Fibroblast of mammary gland (primary cell): Measurements from ENCODE around the gene ACP7.

Source experiments
- DNase-seq: peaks from one replicate; pipeline ENCODE4 v3.0.0-alpha.2; 2010; ENCODE audit warnings: low read depth
- H3K4me3 ChIP-seq: 2 replicates; pipeline ENCODE4 v1.5.1; 2011; ENCODE audit warnings: low read depth, mild to moderate bottlenecking, low read length, moderate library complexity; ENCODE audit not compliant: control insufficient read depth
- CTCF ChIP-seq: conservative IDR thresholded peaks from 2 replicates; pipeline ENCODE4 v1.5.1; 2011; ENCODE audit warnings: low read depth, low read length, inconsistent platforms; ENCODE audit not compliant: control insufficient read depth, insufficient read depth

The ACP7 gene

DNA sequence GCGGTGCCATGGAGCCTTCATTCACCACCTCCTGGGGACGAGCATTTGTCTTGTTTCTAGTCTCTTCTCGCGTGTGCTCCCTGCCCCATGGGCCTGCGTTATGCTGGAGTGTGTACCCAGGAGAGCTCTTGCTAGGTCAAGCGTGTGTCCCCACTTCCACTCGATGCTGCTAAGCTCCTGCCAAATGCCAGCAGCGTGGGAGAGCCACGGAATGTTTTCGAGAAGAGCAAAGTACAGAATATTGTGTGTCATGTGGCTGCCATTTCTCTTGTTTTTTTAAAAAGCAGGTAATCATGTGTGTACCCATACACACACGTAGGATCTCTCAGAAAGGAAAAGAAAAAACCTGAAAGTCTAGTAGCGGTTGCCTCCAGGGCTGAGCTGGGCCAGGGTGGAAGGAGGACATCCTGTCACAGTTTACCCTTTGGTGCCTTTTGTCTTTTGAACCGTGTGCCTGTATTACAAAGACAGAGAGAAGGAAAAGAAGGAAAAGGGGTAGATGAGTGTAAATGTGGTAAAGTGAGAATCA lies 70.0 kb downstream of the ACP7 start:
- TF ChIP-seq CTCF, result no peak
- no peak for DNase-seq
- no peak overlapping the region for H3K4me3 ChIP-seq

GRCh38 chr19:39154629-39155100 lies 70.5 kb downstream of the ACP7 start:
- DNase-seq, result no peak
- H3K4me3 ChIP-seq, result no peak overlapping the region
- no peak for TF ChIP-seq CTCF

DNA sequence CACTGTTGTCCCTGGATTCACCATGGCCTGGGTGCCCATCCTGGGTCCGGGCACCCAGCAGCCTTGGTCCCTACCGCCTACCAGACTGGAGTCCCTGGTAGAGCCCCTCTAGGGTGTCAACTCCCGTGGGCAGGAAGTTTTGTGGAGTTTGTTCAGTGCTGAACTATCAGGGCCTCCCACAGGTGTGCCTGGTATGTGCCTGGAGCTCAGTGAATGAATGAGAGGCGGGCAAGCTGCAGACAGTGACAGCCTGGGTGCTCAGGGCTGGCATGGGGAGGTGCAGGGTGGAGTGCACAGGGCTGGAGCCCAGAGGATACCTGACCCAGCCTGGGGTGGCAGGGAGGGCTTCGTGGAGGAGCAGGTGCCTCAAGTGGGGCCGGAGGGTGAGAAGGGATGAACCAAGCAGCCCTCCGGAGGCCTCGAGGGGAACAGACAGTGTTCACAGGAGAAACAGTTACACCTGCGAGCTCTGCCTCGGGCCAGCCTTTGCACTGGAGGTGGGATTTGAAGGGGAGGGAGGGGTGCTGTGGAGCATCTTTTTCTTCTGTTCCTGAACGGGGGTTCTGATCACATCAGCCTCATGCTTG lies 71.0 kb downstream of the ACP7 start:
- no peak for TF ChIP-seq CTCF
- H3K4me3 ChIP-seq, result no peak overlapping the region
- DNase-seq, result no peak

GRCh38 chr19:39155741-39156140 lies 71.6 kb downstream of the ACP7 start:
- H3K4me3 ChIP-seq, result no peak overlapping the region
- no peak for DNase-seq
- TF ChIP-seq CTCF, result no peak

DNA sequence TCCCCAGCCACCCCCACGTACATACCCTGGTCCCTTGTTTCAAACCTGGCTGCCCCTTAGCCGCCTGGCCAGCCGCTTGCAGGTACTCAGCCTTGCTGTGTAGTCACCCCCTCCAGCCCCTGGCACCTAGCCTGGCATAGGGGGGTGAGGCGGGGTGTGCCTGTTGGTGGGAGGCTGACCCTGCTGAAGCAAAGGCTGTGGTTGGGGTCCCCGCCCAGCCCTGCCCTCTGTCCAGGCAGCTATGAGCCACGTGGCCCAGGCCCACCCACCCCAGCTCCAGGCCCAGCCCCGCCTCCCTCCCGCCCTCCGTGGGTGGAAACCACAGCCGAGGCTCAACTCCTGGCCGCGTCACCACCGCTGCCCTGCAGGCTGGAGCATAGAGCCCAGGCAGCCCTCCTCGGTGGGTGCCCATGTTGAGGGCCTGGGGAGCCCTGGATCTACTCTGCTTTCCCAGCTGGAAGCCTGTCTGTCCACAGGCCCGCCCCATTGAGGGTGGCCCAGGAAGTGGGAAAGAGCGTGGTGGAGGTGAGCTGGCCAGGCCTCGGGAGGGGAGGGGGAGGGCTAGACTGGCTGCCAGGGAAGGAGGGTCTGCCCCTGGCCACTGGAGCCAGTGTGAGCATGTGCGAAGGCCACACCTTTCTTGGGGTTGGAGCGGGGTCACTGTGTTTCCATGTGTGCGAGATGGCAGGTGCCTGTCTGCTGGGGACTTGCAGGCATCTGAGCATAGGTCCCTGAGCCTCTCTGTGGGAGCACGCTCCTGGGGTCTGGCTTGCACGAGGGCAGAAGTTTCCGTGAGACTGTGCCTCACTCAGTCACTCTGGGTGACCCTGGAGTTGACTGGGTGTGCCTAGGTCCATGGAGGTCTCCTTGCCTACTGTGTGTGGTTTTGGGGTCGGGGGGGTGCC lies 72.4 kb downstream of the ACP7 start:
- H3K4me3 ChIP-seq, result peak overlapping the region; percentile 39
- DNase-seq, result peak; percentile 43
- no peak for TF ChIP-seq CTCF

- no peak for TF ChIP-seq CTCF
- DNase-seq, result peak; percentile 21
- H3K4me3 ChIP-seq, result peak overlapping the region; percentile 39
Measured at GRCh38 chr19:39157275-39157996, 73.3 kb downstream of the ACP7 start.
